Bronchial smooth muscle cell (primary cell): ENCODE data around the gene MYL11. TPM values are rescaled to one million over a fixed set of nuclear protein-coding genes. Genes with fewer than 3 reads are reported as not detected.

Experiments used
- total RNA-seq: library from RNA; depleted of rRNA; stranded (reverse); fragments of >200 nt; gene quantifications from 2 replicates; pipeline ENCODE4 v1.2.1, GENCODE V29; 2014

MYL11 gene
- total RNA-seq, result 0.95 TPM in 1 of 2 replicates, not detected in the other

GRCh38 chr16:30374538-30374937, at the start of gene MYL11:
Gene MYL11, plus strand, starts transcription at chr16:30374802. Its CDS starts 56 bp downstream, at chr16:30374858.

GRCh38 chr16:30355144-30355953, 19.3 kb upstream of the MYL11 start, which contains the start of gene CD2BP2:
Gene CD2BP2, minus strand, starts transcription at chr16:30355308. Its CDS starts 627 bp downstream, at chr16:30354681.

GRCh38 chr16:30370456-30371247, 4.0 kb upstream of the MYL11 start, which contains the start of gene TBC1D10B:
Gene TBC1D10B, minus strand, starts transcription at chr16:30370494. Its CDS starts 311 bp downstream, at chr16:30370183.

DNA sequence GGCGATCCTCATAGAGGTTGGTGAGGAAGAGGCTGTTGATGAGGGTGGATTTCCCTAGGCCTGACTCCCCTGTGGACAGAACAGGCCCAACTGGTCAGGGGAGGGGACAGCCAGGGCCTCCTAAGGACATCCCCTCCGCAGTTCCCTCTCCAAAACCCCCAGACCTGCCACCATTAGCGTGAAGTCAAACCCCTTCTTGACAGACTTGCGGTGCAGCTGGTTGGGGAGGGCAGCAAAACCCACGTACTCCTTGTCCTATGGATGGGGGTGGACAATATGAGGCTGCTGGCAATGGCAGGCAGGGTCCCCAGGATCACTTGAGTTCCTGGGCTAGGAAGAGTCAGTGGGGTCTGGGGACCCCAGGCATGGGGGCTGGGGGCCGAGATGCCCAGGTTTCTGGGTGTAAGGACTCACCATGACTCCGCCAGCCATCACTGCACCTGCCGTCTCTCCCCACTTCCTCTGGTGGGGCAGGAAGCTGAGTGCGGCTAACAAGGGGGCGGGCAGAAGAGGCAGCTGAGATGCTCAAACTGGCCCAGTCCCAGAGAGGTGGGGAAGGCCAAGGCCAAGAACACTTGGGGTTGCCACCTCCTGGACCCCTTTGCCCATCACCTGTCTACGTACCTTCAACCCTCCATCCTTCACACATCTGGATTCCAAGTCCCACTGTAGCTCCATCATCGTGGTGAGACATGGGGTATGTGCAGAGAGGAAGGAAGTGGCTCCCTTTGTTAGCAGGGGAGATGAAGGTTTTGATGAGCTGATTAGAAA, 7.7 kb downstream of the MYL11 start, which contains the start of gene SEPTIN1:
Gene SEPTIN1 (minus strand): TSS at position 451 of the 771 bp plus-strand sequence. CDS start 19 bp downstream, at position 432.

GRCh38 chr16:30395155-30395991, 20.8 kb downstream of the MYL11 start, which contains the start of gene ZNF48:
Gene ZNF48, plus strand, starts transcription at chr16:30395420. Its CDS starts 375 bp downstream, at chr16:30395795.

DNA sequence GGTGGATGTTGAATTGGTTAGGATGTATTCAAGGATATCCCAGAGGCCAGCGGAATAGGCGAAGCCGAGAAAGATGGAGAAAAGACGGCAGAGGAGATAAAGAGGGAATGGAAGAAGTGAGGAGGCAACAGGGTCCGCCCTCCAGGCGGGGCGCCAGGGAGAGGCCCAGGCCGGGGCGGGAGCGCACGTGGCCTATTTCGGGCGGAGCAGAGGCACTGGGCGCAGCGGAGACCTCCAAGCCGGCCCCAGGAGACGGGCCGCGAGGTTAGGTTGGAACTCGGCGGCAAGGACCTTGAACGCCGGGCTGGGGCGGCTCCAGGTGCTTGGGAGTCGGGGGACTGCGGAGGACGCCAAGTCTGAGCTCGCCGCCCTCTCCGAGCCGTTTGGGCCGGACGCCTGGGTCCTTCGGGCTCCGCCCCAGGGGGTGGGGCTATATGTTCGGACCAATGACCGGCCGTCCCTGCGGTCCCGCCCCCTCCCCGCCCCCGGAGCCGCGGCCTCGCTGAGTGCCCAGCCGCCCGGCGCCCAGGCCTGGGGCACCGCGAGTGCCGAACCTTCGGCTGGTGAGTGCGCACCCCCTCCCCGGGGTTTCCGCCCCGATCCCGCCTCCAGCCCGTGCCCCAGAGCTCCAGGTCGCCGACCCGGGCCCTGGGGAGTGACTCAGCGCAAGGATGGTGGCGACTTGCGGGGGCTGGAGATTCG, 32.7 kb downstream of the MYL11 start, which contains the start of gene ZNF771:
Gene ZNF771 (plus strand): TSS at position 505 of the 702 bp plus-strand sequence. CDS start 448 bp downstream, outside the sequence.

Other genes with a start within 250 kb of the MYL11 start
- gene CORO1A, start 191.2 kb upstream of the MYL11 start, total RNA-seq, result 0.60 and 0.79 TPM in 2 replicates
- gene BOLA2B, start 181.1 kb upstream of the MYL11 start, total RNA-seq, result 27.8 and 29.3 TPM in 2 replicates
- gene SLX1A, start 180.9 kb upstream of the MYL11 start, total RNA-seq, result 11.6 and 17.2 TPM in 2 replicates
- 1.3 and 1.7 TPM in 2 replicates for gene SULT1A3, start 175.5 kb upstream of the MYL11 start, total RNA-seq
- gene NPIPB13, start 126.3 kb upstream of the MYL11 start, total RNA-seq, result 1.1 and 1.7 TPM in 2 replicates
- 31.2 and 40.7 TPM in 2 replicates for gene CD2BP2, start 19.5 kb upstream of the MYL11 start, total RNA-seq
- gene TBC1D10B, start 4.3 kb upstream of the MYL11 start, total RNA-seq, result 21.3 and 25.2 TPM in 2 replicates
- under 0.01 and 0.26 TPM in 2 replicates for gene SEPTIN1, start 7.8 kb downstream of the MYL11 start, total RNA-seq
- gene ZNF48, start 20.6 kb downstream of the MYL11 start, total RNA-seq, result 3.1 and 4.4 TPM in 2 replicates
- gene ZNF771, start 32.8 kb downstream of the MYL11 start, total RNA-seq, result 9.6 and 13.6 TPM in 2 replicates
- gene DCTPP1, start 55.2 kb downstream of the MYL11 start, total RNA-seq, result 6.0 and 12.0 TPM in 2 replicates
- 11.8 and 14.5 TPM in 2 replicates for gene SEPHS2, start 71.1 kb downstream of the MYL11 start, total RNA-seq
- gene ITGAL, start 97.9 kb downstream of the MYL11 start, total RNA-seq, result not detected in 2 replicates
- gene ZNF768, start 151.8 kb downstream of the MYL11 start, total RNA-seq, result 12.3 and 15.3 TPM in 2 replicates
- gene ZNF747, start 160.1 kb downstream of the MYL11 start, total RNA-seq, result 4.2 and 6.3 TPM in 2 replicates
- 2.0 and 2.3 TPM in 2 replicates for gene ZNF764, start 183.6 kb downstream of the MYL11 start, total RNA-seq
- 5.8 and 13.6 TPM in 2 replicates for gene ZNF688, start 196.9 kb downstream of the MYL11 start, total RNA-seq
- 6.8 and 7.1 TPM in 2 replicates for gene ZNF785, start 210.9 kb downstream of the MYL11 start, total RNA-seq
- 2.5 and 2.7 TPM in 2 replicates for gene ZNF689, start 235.6 kb downstream of the MYL11 start, total RNA-seq